EL (cell line): ENCODE data around the gene ANO10.
"Not testable (repeated sequence)": the region's sequence is repeated elsewhere in the genome, so short reads cannot be mapped to it uniquely, and the experiment has no call there.

Source experiments
- DNase-seq: peaks from one replicate; pipeline ENCODE4 v3.0.0-alpha.2; 2016

The ANO10 gene

DNA sequence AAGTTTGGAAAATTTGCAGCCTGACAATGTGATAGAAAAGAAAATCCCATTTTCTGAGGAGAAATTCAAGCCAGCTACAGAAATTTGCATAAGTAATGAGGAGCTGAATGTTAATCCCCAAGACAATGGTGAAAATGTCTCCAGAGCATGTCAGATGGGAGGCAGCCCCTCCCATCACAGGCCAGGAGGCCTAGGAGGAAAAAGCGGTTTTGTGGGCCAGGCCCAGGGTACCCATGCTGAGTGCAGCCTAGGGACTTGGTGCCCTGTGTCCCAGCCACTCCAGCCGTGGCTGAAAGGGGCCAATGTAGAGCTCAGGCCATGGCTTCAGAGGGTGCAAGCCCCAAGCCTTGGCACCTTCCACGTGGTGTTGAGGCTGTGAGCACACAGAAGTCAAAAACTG is 159.2 kb downstream of the ANO10 start:
- not testable (repeated sequence) for DNase-seq

DNA sequence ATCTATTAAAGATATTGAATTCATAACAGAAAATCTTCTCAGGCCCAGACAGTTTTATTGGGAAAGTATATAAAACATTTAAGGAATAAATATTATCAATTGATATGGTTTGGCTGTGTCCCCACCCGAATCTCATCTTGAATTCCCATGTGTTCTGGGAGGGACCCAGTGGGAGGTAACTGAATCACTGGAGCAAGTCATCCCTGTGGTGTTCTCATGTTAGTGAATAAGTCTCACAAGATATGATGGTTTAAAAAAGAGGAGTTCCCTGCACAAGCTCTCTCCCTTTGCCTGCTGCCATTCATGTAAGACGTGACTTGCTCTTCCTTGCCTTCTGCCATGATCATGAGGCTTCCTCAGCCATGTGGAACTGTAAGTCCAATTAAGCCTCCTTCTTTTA is 160.5 kb downstream of the ANO10 start:
- no peak for DNase-seq

DNA sequence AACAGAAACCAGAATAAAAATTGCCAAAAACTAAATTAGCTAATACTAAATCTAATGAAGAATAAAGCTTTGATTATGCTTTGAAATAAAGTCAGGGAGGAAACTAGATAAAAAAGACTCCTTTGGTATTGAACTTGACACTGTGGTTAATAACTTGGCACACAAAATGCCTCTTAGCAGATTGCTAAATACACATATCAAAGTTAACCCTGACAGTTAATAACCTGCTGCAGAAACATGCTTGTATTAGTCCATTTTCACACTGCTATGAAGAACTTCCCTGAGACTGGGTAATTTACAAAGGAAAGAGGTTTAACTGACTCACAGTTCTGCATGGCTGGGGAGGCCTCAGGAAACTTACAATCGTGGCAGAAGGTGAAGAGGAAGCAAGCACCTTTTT is 164.8 kb downstream of the ANO10 start:
- DNase-seq = not testable (repeated sequence)

DNA sequence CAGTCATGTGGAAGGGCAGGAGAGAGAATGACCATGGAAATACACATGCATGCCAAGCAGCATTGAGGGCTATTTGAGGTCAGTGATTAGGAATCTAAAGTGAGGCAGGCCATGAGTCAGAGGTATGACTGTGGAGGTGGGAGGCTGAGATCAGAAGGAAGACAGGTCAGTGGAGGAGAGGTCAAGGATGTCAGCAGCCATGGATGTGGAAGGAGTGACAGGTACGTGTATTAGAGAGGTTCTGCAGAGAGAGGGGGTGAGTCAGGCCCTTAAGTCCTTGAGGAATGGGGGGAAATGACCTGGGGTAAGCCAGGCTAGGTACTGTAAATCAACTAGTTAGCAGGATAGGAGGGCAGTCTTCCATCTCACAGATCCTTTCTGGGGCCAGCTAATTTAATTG is 166.6 kb downstream of the ANO10 start:
- DNase-seq = peak; percentile 66

DNA sequence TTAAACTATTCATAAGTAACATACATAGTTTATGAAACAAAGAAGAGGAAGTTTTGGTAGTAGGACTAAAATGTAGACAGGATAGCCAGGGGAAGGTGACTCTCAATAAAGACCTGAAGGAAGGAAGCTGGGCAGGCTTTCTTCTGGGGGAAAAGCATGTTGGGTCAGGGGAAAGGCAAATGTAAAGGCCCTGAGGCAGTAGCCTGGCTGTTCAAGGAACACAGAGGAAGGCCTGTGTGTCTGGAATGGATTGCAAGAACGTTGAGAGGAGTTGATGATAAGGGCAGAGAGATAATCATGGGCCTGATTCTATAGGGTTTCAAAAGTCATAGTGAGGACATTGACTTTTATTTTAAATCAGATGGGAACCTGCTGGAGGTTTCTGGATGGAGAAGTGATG is 167.8 kb downstream of the ANO10 start:
- no peak for DNase-seq

DNA sequence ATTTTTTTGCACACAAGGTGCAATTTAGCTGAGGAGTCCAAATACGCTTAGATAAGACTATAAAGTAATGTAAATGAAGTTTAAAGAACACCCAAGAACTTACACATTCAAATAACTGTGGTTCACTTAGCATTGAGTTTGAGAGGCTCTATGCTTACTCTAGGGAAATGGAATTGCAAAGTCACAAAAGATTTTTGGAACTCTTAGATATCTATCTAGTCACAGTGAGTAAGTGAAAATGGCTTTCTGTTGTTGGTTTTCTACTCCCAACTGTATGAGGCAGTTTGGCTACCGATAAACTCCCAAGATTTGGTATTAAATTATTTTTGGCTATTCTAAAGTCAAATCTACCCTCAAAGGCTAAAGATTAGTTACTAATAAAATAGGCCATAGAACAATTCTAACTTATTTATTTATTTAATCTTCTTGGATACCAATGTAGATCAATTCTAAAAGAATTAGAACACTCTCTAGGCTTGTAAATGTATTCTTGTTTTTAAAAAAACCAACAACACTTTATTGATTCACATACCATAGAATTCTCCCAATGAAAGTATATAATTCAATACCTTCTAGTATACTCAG is 170.0 kb downstream of the ANO10 start:
- no peak for DNase-seq

DNA sequence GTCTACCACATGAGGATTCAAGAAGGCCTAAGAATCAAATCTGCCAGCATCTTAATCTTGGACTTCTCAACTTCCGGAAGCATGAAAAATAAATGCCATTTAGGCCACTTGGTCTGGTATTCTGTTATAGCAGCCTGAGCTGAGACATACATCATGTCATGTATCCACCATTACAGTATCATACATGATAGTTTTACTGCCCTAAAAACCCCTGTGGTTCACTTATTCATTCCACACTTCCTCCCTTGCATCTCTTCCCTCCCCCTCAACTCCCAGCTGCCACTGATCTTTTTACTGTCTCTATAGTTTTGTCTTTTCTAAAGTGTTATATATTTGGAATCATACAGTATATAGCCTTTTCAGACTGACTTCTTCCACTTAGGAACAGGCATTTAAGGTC is 173.7 kb downstream of the ANO10 start:
- DNase-seq = no peak

DNA sequence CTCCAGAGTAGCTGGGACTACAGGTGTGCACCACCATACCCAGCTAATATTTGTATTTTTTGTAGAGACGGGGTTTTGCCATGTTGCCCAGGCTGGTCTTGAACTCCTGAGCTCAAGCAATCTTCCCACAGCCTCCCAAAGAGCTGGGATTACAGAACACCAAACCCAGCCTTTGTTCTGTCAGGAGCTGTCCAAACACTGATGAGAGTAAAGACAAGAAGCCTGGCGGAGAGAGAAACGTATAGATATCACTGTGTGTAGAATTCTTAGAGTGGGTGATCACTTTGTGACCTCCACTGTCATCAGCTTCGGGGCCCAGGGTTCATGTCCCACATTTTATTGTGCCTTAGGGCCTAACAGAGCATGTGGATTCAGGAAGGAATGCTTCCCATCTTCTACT is 176.0 kb downstream of the ANO10 start:
- DNase-seq = no peak

DNA sequence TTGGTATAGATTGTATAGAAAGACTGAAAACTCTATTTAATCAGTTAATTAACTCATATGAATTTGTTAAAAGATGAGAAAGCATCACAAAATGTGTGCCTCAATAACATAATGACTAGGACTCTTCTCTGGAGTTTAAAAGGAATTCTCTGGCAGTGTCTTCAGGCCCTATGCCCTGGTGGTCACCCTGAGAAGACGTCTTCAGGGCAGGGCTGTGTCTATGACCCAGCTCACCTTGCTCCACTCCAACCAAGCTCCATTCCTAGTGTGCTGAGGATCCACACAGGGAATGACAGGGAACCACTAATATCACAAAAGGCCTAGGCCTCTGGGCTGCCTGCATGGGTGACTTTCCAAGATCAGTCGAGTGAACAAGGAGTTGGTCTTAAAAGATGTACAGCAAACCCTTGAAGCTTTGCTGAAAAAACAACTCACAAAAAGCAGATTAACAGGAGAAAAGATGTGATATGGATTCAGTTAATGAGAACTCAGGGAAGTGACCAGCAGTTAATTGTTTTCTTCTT is 178.9 kb downstream of the ANO10 start:
- no peak for DNase-seq

DNA sequence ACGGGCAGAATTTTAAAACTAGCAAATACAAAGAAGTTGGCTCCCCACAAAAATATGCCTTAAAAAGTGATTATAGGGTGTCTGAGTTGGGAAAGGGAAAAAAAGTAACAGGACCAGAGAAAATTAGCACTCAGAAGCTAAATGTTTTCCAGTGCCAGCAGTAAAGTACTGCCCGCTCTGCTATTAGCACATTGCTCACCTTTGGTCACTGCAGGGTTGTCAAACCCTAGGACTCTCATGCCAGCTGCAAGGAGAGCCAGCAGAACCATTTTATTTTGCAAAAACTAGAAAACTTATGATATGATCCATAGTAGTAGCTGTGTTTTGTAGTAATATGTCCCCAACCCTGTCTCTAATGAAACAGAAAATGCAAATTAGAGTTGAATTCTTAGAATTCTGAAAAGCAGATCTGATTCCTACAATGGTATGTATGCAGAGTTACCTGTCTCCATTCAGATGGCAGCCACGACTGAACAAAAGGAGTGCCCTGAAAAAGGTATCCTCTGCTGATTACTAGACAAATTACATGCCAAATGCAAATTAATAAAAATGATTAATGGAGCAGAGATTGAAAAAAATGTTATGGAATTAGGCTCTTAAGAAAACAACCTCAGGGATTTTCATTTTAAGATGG is 185.2 kb downstream of the ANO10 start:
- DNase-seq = no peak

DNA sequence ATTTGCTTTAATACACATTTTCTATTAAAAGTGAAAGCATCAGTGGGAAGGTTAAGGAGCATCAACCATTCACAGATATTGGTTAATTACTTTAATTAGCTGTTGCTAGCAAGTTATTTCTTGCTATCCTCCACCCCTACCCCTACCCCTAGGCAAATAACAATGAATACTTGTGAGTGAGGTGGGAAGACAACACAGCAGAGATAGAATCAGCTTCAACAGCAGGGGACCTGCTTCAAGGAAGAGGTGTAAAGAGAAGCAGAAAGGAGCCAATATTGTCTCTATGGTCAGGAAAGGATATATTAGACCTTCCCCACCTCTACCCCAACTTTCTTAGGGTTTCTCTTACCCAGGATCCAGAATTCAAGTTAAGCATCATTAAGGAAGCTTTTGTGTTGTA is 186.1 kb downstream of the ANO10 start:
- DNase-seq = no peak

DNA sequence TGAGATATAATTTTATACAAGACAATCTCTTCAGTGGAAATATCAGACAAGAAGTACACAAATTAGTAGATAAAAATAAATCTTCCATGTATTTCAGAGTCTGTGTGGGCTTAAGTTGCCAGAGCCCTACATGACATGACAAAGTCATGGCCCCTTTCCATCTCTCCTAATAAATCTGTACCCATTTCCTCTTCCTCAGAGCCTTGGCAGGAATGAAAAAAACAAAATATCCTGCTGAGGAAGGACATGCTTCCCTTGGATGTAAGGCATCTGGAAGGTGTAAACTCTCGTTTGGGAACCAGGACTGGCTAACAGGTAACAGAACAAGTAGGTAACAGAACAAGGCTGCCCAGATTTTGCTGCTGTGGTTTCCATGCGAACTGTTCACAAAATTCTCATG is 187.4 kb downstream of the ANO10 start:
- DNase-seq = no peak

DNA sequence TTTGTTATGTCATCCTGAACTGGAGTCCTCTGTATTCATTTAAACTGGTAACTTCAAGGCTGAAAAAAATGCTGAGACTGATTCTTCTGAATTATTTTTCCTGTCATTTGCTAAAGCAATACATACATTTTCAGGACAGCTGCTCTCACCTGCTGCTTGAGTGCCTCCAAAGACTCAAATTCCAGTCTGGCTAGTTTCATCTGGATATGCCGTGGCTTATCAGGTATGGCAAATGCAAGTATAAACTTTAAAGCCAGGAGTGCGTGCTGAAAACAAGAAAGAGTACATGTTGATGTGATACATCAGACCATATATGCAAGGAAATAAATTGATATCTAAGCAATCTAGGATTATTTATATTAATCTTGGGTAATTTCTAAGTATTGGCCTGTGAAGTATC is 189.3 kb downstream of the ANO10 start:
- no peak for DNase-seq

DNA sequence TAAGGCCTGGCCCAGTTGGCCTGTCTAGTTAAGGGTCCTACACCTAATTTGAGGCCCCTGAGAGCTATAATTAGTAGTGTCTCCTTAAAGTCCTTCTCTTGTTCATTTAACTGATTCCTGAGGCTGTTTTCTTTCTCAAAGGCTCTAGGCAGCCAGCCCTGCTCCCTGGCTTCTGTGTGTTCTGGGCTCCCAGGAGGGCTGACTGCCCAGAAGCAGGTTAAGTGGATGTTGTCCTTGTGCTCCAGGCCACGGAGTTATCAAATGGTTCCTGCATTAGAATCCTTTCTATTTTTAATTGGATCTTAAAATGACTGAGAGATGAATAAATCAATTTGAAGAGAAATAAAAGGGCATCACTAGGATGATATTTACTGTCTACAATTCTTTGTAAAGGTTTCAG is 195.4 kb downstream of the ANO10 start:
- DNase-seq = no peak

DNA sequence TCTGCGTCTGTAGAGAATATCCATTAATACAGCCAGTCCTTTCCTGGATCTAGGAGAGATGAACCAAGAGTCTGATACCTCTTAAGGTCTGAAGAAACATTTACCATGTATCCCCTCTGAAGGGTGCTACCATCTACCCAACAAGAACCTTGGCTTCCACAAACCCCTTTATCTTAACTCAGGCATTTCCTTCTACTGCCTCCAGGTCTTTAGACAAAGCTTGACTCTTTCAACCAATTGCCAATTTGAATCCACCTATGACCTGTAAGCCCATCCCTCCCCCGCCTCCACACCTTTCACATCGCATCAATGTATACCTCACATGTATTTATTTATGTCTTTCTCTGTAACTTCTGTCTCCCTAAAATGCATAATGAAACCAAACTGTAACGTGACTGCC is 196.0 kb downstream of the ANO10 start:
- DNase-seq = no peak

DNA sequence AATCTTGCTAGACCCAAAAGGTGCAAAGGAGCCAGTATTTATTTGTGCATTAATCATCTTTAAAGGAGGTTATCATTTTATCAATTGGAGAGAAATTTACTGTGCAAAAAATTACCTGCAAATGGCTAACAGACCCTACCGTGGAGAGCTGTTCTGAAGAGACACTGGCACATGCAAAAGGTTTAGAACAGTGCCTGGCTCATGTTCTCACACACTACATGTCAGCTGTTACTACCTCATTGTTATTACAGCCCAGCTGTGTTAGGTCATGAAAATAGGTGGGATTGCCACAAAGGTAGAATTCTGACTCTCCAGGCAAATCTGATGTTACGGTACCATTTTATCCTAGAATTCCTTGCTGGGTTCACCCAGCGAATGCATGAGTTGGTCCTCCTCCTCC is 198.2 kb downstream of the ANO10 start:
- DNase-seq = no peak

DNA sequence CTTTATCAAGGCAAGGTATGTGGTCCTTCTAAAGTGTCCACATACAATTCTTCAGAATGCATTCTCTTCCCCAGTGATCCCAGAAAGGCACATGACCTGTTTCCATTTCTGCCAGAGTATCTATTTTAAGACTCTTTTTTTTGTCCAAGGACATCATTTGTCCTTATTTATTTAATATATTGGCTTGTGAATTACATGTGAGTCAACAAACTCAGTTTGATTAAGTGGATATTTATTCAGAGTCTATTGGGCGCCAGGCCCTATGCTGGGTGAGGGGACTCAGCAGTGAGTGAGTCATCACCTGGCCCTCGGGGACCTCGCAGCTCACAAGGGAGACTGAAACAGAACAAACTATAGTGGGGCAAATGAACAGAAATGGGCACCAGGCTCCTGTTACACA is 198.7 kb downstream of the ANO10 start:
- no peak for DNase-seq

DNA sequence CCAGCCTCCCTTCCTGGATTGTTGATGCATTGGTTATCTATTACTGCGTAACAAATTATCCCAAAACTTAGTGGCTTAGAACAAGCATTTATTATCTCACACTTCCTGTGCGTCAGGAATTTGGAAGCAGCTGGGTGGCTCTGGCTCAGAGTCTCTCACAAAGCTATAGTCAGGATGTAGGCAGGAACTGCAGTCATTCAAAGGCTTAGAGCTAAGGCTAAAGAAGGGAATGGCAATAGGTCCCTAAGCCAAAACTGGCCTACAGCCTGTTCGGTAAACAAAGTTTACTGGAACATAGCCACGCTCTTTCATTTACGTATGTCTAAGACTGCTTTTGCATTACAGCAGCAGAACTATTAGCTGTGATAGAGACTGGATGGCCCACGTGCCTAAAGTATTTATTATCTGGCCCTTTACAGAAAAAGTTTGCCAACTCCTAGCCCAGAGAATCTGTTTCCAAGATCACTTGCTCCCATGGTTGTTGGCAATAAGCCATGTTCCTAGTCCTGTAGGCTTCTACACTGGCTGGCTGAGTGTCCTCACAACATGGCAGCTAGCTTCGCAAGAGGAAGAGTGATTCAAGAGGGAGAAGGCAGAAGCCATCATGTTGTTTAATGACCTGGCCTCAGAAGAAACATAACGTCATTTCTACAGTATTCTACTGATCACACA is 203.1 kb downstream of the ANO10 start:
- no peak for DNase-seq

DNA sequence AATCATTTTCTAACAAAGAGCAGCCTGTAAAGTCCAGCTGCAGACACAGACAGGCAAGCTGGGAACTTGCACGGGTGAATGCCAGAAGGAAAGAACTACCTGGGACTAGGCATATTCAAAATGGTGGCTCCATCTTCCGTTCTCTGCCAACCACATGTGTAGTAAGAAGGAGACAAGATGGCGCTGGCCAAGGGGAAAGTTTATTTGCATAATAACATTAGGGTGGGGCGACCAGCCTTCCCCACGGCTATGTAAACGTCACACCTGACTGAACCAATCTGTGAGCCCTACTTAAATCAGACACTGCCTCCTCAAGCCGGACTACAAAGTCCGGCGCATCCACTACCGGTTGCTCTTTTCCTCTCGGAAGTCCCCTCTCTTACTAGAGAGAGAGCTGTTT is 204.7 kb downstream of the ANO10 start:
- DNase-seq = no peak

DNA sequence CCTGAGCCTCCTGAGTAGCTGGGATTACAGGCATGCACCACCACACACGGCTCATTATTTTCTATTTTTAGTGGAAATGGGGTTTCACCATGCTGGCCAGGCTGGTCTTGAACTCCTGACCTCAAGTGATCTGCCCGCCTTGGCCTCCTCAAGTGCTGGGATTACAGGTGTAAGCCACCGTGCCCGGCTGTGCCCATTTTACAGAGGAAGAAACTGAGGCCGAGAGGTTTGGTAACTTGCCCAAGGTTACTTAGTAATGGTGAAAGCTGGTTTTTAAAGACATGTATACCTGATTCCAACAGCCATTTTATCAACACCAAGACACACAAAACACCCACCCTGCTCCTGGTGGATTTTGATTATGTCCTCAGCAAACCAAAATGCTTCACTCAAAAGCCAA is 206.7 kb downstream of the ANO10 start:
- DNase-seq = no peak

DNA sequence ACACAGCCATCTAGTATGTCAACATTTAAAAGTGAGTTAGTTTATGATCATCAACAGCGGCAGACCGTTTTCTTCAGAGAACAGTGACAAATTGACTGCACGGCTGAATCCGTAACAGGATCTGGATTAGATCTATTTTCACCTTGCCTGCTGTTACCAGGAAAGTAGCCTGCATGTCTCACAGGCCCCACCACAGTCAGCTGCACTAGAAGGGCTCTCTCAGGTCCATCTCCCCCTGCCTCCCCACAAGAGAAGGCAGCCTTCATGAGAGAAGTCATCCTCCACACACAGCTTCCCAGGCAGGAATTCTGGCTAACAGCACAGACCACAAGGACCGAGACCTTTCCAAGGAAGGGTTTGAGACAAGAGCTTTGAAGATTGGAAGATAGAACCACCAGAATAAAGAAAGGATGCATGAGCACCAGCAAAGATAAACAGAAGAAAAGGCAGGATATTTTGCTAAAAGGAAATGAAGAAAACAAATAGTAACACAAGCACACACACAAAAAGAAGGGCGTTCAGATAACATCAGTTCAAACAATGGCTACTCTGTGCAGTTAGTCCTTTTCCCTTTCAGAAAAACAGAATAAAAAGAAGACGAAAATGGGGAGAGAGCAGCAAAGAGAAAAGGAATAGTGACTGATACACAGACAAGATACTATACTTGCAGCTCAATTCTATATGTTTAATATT is 208.0 kb downstream of the ANO10 start:
- no peak for DNase-seq

DNA sequence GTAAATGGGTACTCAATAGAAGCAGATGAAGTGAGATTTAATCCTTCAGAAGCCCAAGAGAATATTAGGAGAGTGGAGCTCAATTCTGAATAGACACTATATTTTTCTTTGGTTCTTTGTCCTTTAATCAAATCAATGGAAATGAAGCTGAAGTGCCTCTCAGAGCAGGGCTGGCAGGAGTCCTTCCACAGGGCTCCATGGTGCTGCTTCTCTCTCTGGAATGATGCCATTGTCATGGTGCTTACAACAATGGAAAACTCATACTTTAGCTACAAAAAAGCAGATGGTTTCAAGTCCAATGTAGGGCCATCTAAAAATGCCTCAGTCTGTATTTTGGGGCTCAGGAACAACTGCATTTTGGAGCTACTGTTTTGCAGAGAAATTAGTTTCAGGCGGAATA is 210.4 kb downstream of the ANO10 start:
- no peak for DNase-seq

DNA sequence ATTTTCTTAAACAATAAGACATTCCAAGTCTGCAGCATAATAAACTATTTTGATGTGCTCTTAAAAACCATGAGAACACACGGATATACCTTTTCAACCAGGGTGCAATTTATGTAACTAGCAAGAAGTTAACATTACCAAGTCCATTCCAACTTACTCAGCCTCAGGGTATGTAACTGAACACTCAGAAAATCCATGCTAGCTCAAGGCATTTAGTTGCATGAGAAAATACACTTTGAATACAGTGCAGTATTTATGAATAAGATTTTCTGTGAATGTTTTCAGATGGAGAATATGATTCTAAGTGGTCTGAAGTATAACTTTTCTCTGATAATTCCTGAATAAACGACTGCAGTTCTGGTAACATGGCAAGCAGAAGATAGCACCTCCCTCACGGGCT is 211.2 kb downstream of the ANO10 start:
- no peak for DNase-seq

DNA sequence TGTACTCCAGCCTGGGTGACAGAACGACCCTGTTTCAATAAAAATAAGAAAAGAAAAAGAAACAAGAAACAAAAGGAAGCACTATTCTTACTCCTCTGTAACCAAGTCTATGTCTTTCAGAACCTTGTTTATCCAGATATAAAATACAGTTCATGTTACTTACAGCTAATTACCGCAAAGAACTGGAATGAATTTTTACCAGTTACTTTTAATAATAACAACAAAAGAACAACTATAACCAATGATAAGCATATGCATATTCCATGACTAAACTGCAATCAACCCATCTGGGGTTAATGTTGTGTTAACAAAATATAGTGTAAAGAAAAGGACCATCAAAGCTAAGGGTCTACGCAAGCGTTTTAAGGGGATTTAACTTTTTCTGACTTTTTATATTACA is 212.3 kb downstream of the ANO10 start:
- DNase-seq = no peak
